ENCODE data around the gene MYPN. TPM values are rescaled to one million over a fixed set of nuclear protein-coding genes. Genes with fewer than 3 reads are reported as not detected.

MYPN gene
- total and polyA plus RNA-seq, 4 donors, result 0.01 to 0.08 (median 0.03) TPM; not detected in 1

GRCh38 chr10:68128015-68128414 is 18.7 kb downstream of the MYPN start:
- H3K27me3 ChIP-seq (ENCODE audit: control insufficient read depth in 4 of 4, insufficient read depth in 4 of 4, low read length in 3 of 4), result no peaks in the 10 kb centered on the region
- no peak overlapping the region for H3K4me3 ChIP-seq (ENCODE audit: low read depth in 1 of 3, low read length in 3 of 3)
- no peak for TF ChIP-seq RXRA (IDR thresholded peaks at IDR 0.05)
- TF ChIP-seq EGR1 (IDR thresholded peaks at IDR 0.05; ENCODE audit: low read depth in 2 of 2), result no peak
- TF ChIP-seq FOXA2 (IDR thresholded peaks at IDR 0.05), result no peak
- no peak for TF ChIP-seq MAX (IDR thresholded peaks at IDR 0.05)
- no peak for TF ChIP-seq FOXA1 (IDR thresholded peaks at IDR 0.05)
- no peak for TF ChIP-seq HNF4G (IDR thresholded peaks at IDR 0.05)
- no peak for TF ChIP-seq JUND (IDR thresholded peaks at IDR 0.05)
- TF ChIP-seq HNF4A (conservative IDR thresholded peaks at IDR 0.05), result no peak
- TF ChIP-seq CTCF (IDR thresholded peaks at IDR 0.05; ENCODE audit: low read depth, low read length, missing input control), result no peak
- TF ChIP-seq ATF3 (IDR thresholded peaks at IDR 0.05), result no peak
- TF ChIP-seq REST (IDR thresholded peaks at IDR 0.05), result no peak
- TF ChIP-seq TAF1 (conservative IDR thresholded peaks at IDR 0.05), result no peak
- TF ChIP-seq SP1 (IDR thresholded peaks at IDR 0.05), result no peak
- no peak for TF ChIP-seq GABPA (IDR thresholded peaks at IDR 0.05 in 1 of 2, conservative IDR thresholded peaks at IDR 0.05 in 1 of 2)
- TF ChIP-seq NR2F2 (IDR thresholded peaks at IDR 0.05), result no peak
- TF ChIP-seq ZBTB33 (IDR thresholded peaks at IDR 0.05), result no peak
- TF ChIP-seq YY1 (IDR thresholded peaks at IDR 0.05), result no peak
- no peaks in the 10 kb centered on the region for H3K9me3 ChIP-seq (ENCODE audit: control insufficient read depth in 4 of 4, low read length in 3 of 4)
- H3K9ac ChIP-seq (ENCODE audit: low read depth in 1 of 2, low read length in 2 of 2), result no peak overlapping the region
- H3K4me1 ChIP-seq (ENCODE audit: control insufficient read depth in 4 of 4, insufficient read depth in 4 of 4, low read length in 3 of 4), result peaks cover 0 to 3% (median 0%) of the 10 kb centered on the region in 4 donors
- H3K27ac ChIP-seq (ENCODE audit: low read depth in 1 of 2, low read length in 2 of 2), result no peak overlapping the region
- WGBS, result 65% methylated on average over 2 of the region's 2 CpGs
- H3K36me3 ChIP-seq (ENCODE audit: control insufficient read depth in 4 of 4, insufficient read depth in 3 of 4, low read depth in 1 of 4, low read length in 3 of 4), result no peaks in the 10 kb centered on the region
- no peak for DNase-seq (ENCODE audit: low spot score)

- no peak for DNase-seq (ENCODE audit: low spot score)
- Histone ChIP-seq H3K27me3 (ENCODE audit: control insufficient read depth in 4 of 4, insufficient read depth in 4 of 4, low read length in 3 of 4) (no peaks in the 10 kb centered on the region), H3K9ac (ENCODE audit: low read depth in 1 of 2, low read length in 2 of 2) (no peak overlapping the region), H3K4me1 (ENCODE audit: control insufficient read depth in 4 of 4, insufficient read depth in 4 of 4, low read length in 3 of 4) (no peaks in the 10 kb centered on the region), H3K4me3 (ENCODE audit: low read depth in 1 of 3, low read length in 3 of 3) (no peak overlapping the region), H3K9me3 (ENCODE audit: control insufficient read depth in 4 of 4, low read length in 3 of 4) (no peaks in the 10 kb centered on the region), H3K36me3 (ENCODE audit: control insufficient read depth in 4 of 4, insufficient read depth in 3 of 4, low read depth in 1 of 4, low read length in 3 of 4) (no peaks in the 10 kb centered on the region), H3K27ac (ENCODE audit: low read depth in 1 of 2, low read length in 2 of 2) (no peak overlapping the region)
- TF ChIP-seq EGR1 (IDR thresholded peaks at IDR 0.05; ENCODE audit: low read depth in 2 of 2) (no peak), RAD21 (IDR thresholded peaks at IDR 0.05) (no peak), ATF3 (IDR thresholded peaks at IDR 0.05) (no peak), HNF4G (IDR thresholded peaks at IDR 0.05) (no peak), ZBTB33 (IDR thresholded peaks at IDR 0.05) (no peak), RXRA (IDR thresholded peaks at IDR 0.05) (no peak), GABPA (IDR thresholded peaks at IDR 0.05 in 1 of 2, conservative IDR thresholded peaks at IDR 0.05 in 1 of 2) (no peak), HNF4A (conservative IDR thresholded peaks at IDR 0.05) (no peak)
- WGBS, result 65% methylated on average over 1 of the region's 1 CpG
Observed at GRCh38 chr10:68132391-68132790, 23.1 kb downstream of the MYPN start.
